ENCODE data around the gene RALGAPA2.

Gene RALGAPA2

GRCh38 chr20:20463933-20464374 is 248.5 kb downstream of the RALGAPA2 start:
- TF ChIP-seq ZNF565 (CRISPR knock-in tag; conservative IDR thresholded peaks at IDR 0.05; ENCODE audit: low read depth) = no peak
- TF ChIP-seq TOX (CRISPR knock-in tag; IDR thresholded peaks at IDR 0.05; ENCODE audit: borderline replicate concordance) = no peak
- no peak for TF ChIP-seq ARNTL (CRISPR knock-in tag; IDR thresholded peaks at IDR 0.05; ENCODE audit: borderline replicate concordance, low read depth)
- ATAC-seq = no peak

GRCh38 chr20:20462185-20462584 is 250.3 kb downstream of the RALGAPA2 start:
- no peak for ATAC-seq
- no peak for TF ChIP-seq ZC3H10 (CRISPR knock-in tag; IDR thresholded peaks at IDR 0.05)
- TF ChIP-seq GLIS3 (CRISPR knock-in tag; IDR thresholded peaks at IDR 0.05) = no peak
- no peak for TF ChIP-seq ARNTL (CRISPR knock-in tag; IDR thresholded peaks at IDR 0.05; ENCODE audit: borderline replicate concordance, low read depth)
- TF ChIP-seq CSDC2 (CRISPR knock-in tag; IDR thresholded peaks at IDR 0.05) = no peak
- TF ChIP-seq POU6F1 (CRISPR knock-in tag; IDR thresholded peaks at IDR 0.05; ENCODE audit: borderline replicate concordance, low read depth) = no peak
- no peak for TF ChIP-seq PPARA (CRISPR knock-in tag; IDR thresholded peaks at IDR 0.05; ENCODE audit: borderline replicate concordance)
- no peak for TF ChIP-seq TOX (CRISPR knock-in tag; IDR thresholded peaks at IDR 0.05; ENCODE audit: borderline replicate concordance)
- TF ChIP-seq RARB (CRISPR knock-in tag; IDR thresholded peaks at IDR 0.05) = no peak
- no peak for TF ChIP-seq ESRRG (CRISPR knock-in tag; IDR thresholded peaks at IDR 0.05)
- TF ChIP-seq ZNF565 (CRISPR knock-in tag; conservative IDR thresholded peaks at IDR 0.05; ENCODE audit: low read depth) = no peak
- TF ChIP-seq ZFP3 (CRISPR knock-in tag; IDR thresholded peaks at IDR 0.05) = no peak
- TF ChIP-seq ZNF70 (CRISPR knock-in tag; IDR thresholded peaks at IDR 0.05) = no peak

- ATAC-seq = no peak
- TF ChIP-seq ZFP30 (CRISPR knock-in tag; IDR thresholded peaks at IDR 0.05) (no peak), POU6F1 (CRISPR knock-in tag; IDR thresholded peaks at IDR 0.05; ENCODE audit: borderline replicate concordance, low read depth) (no peak), TSHZ2 (CRISPR knock-in tag; IDR thresholded peaks at IDR 0.05) (no peak), CSDC2 (CRISPR knock-in tag; IDR thresholded peaks at IDR 0.05) (no peak), OSR1 (CRISPR knock-in tag; IDR thresholded peaks at IDR 0.05) (no peak), ZNF8 (CRISPR knock-in tag; IDR thresholded peaks at IDR 0.05) (no peak), ZC3H10 (CRISPR knock-in tag; IDR thresholded peaks at IDR 0.05) (no peak), TCF4 (CRISPR knock-in tag; IDR thresholded peaks at IDR 0.05; ENCODE audit: borderline replicate concordance) (no peak), GLIS3 (CRISPR knock-in tag; IDR thresholded peaks at IDR 0.05) (no peak)
Observed at GRCh38 chr20:20461551-20461950, 250.9 kb downstream of the RALGAPA2 start.

- no peak for ATAC-seq
- TF ChIP-seq ISL1 (CRISPR knock-in tag; IDR thresholded peaks at IDR 0.05) (no peak), TSHZ2 (CRISPR knock-in tag; IDR thresholded peaks at IDR 0.05) (no peak), TCF4 (CRISPR knock-in tag; IDR thresholded peaks at IDR 0.05; ENCODE audit: borderline replicate concordance) (no peak), PPARA (CRISPR knock-in tag; IDR thresholded peaks at IDR 0.05; ENCODE audit: borderline replicate concordance) (no peak), ARNTL (CRISPR knock-in tag; IDR thresholded peaks at IDR 0.05; ENCODE audit: borderline replicate concordance, low read depth) (no peak), ZFP3 (CRISPR knock-in tag; IDR thresholded peaks at IDR 0.05) (no peak), ZFP30 (CRISPR knock-in tag; IDR thresholded peaks at IDR 0.05) (no peak), OSR1 (CRISPR knock-in tag; IDR thresholded peaks at IDR 0.05) (no peak), ZNF565 (CRISPR knock-in tag; conservative IDR thresholded peaks at IDR 0.05; ENCODE audit: low read depth) (no peak), ESRRG (CRISPR knock-in tag; IDR thresholded peaks at IDR 0.05) (no peak), PATZ1 (CRISPR knock-in tag; IDR thresholded peaks at IDR 0.05; ENCODE audit: borderline replicate concordance) (no peak), TOX (CRISPR knock-in tag; IDR thresholded peaks at IDR 0.05; ENCODE audit: borderline replicate concordance) (no peak), ZNF8 (CRISPR knock-in tag; IDR thresholded peaks at IDR 0.05) (no peak), SNAI2 (CRISPR knock-in tag; IDR thresholded peaks at IDR 0.05) (no peak), ZC3H10 (CRISPR knock-in tag; IDR thresholded peaks at IDR 0.05) (no peak), GLIS3 (CRISPR knock-in tag; IDR thresholded peaks at IDR 0.05) (no peak), POU6F1 (CRISPR knock-in tag; IDR thresholded peaks at IDR 0.05; ENCODE audit: borderline replicate concordance, low read depth) (no peak), RARB (CRISPR knock-in tag; IDR thresholded peaks at IDR 0.05) (no peak)
Observed at GRCh38 chr20:20459726-20460125, 252.7 kb downstream of the RALGAPA2 start.
